Measurements from ENCODE around the gene CKLF.

DNA sequence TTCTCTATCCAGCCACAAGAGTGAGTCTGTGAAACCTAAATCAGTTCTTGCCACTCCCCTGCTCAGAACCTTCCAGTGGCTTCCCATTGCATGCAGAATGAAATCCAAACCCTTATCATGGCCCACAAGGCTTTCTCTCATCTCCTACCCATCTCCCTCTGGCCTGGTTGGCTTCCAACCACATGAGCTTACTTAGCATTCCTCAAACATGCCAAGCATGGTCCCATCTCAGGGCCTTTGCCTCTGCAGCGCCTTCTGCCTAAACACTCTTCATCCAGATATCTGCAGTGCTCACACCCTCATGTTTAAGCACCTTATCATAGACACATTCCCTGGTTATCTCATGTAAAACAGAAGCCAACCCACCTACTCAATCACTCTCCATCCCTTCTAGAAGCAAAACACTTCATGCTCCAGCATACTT, 18.0 kb upstream of the CKLF start:
- TF ChIP-seq, protein P1, sequence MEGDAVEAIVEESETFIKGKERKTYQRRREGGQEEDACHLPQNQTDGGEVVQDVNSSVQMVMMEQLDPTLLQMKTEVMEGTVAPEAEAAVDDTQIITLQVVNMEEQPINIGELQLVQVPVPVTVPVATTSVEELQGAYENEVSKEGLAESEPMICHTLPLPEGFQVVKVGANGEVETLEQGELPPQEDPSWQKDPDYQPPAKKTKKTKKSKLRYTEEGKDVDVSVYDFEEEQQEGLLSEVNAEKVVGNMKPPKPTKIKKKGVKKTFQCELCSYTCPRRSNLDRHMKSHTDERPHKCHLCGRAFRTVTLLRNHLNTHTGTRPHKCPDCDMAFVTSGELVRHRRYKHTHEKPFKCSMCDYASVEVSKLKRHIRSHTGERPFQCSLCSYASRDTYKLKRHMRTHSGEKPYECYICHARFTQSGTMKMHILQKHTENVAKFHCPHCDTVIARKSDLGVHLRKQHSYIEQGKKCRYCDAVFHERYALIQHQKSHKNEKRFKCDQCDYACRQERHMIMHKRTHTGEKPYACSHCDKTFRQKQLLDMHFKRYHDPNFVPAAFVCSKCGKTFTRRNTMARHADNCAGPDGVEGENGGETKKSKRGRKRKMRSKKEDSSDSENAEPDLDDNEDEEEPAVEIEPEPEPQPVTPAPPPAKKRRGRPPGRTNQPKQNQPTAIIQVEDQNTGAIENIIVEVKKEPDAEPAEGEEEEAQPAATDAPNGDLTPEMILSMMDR (IDR thresholded peaks at IDR 0.05; ENCODE audit: low read length), result no peak
- TF ChIP-seq EZH2 (IDR thresholded peaks at IDR 0.05; ENCODE audit: borderline replicate concordance, low read length), result no peak
